H9 (cell line): ENCODE measurements around the gene SMIM9. TPM values are rescaled to one million over a fixed set of nuclear protein-coding genes. Genes with fewer than 3 reads are reported as not detected.

Source experiments
- DNase-seq: peaks from one replicate; pipeline ENCODE4 v3.0.0-alpha.2; 2017
- H2AFZ ChIP-seq: one replicate; pipeline ENCODE4 v1.6.1; 2013; ENCODE audit warnings: mild to moderate bottlenecking, low read length, control low read depth, moderate library complexity
- H2AK5ac ChIP-seq: 2 replicates; pipeline ENCODE4 v1.6.1; 2013; ENCODE audit warnings: low read length, control low read depth, mixed read lengths; ENCODE audit not compliant: insufficient read length
- H2BK120ac ChIP-seq: one replicate; pipeline ENCODE4 v1.6.1; 2013; ENCODE audit warnings: low read depth, mild to moderate bottlenecking, low read length, control low read depth, inconsistent platforms; ENCODE audit not compliant: poor library complexity, severe bottlenecking
- H2BK12ac ChIP-seq: 2 replicates; pipeline ENCODE4 v1.6.1; 2013; ENCODE audit warnings: low read length, control low read depth, mixed read lengths, low read depth; ENCODE audit not compliant: insufficient read length
- H2BK15ac ChIP-seq: 2 replicates; pipeline ENCODE4 v1.6.1; 2013; ENCODE audit warnings: low read depth, low read length, control low read depth
- H2BK20ac ChIP-seq: one replicate; pipeline ENCODE4 v1.6.1; 2013; ENCODE audit warnings: low read depth, mild to moderate bottlenecking, low read length, control low read depth, inconsistent platforms; ENCODE audit not compliant: poor library complexity, severe bottlenecking
- H2BK5ac ChIP-seq: 2 replicates; pipeline ENCODE4 v1.6.1; 2013; ENCODE audit warnings: low read length, control low read depth, mixed read lengths; ENCODE audit not compliant: insufficient read length
- H3K14ac ChIP-seq: 2 replicates; pipeline ENCODE4 v1.6.1; 2013; ENCODE audit warnings: low read length, control low read depth; ENCODE audit not compliant: insufficient read depth
- H3K18ac ChIP-seq: 2 replicates; pipeline ENCODE4 v1.6.1; 2013; ENCODE audit warnings: low read depth, mild to moderate bottlenecking, mixed read lengths, low read length, control low read depth; ENCODE audit not compliant: insufficient read length
- H3K23ac ChIP-seq: 2 replicates; pipeline ENCODE4 v1.6.1; 2013; ENCODE audit warnings: low read length, control low read depth, mixed read lengths, low read depth; ENCODE audit not compliant: insufficient read length
- H3K23me2 ChIP-seq: 2 replicates; pipeline ENCODE4 v1.6.1; 2013; ENCODE audit warnings: low read depth, mild to moderate bottlenecking, mixed read lengths, low read length, control low read depth; ENCODE audit not compliant: insufficient read length, poor library complexity, severe bottlenecking
- H3K27ac ChIP-seq: 2 replicates; pipeline ENCODE4 v1.5.1; 2013; ENCODE audit warnings: low read length, control low read depth, mixed read lengths, low read depth; ENCODE audit not compliant: insufficient read length
- H3K27me3 ChIP-seq: 2 replicates; pipeline ENCODE4 v1.6.1; 2013; ENCODE audit warnings: low read length, control low read depth, inconsistent platforms; ENCODE audit not compliant: insufficient read depth
- H3K4ac ChIP-seq: 2 replicates; pipeline ENCODE4 v1.6.1; 2013; ENCODE audit warnings: low read depth, mild to moderate bottlenecking, control low read depth, inconsistent platforms, low read length, moderate library complexity
- H3K4me1 ChIP-seq: 2 replicates; pipeline ENCODE4 v1.6.1; 2013; ENCODE audit warnings: low read length, control low read depth, inconsistent platforms; ENCODE audit not compliant: insufficient read depth
- H3K4me2 ChIP-seq: 2 replicates; pipeline ENCODE4 v1.6.1; 2013; ENCODE audit warnings: low read length, control low read depth, mixed read lengths; ENCODE audit not compliant: insufficient read length, insufficient read depth
- H3K56ac ChIP-seq: 2 replicates; pipeline ENCODE4 v1.6.1; 2013; ENCODE audit warnings: low read depth, mild to moderate bottlenecking, mixed read lengths, low read length, control low read depth; ENCODE audit not compliant: insufficient read length
- H3K79me1 ChIP-seq: 2 replicates; pipeline ENCODE4 v1.6.1; 2013; ENCODE audit warnings: low read depth, mild to moderate bottlenecking, moderate library complexity, low read length, control low read depth, inconsistent platforms; ENCODE audit not compliant: insufficient read depth, poor library complexity, severe bottlenecking
- H3K79me2 ChIP-seq: 2 replicates; pipeline ENCODE4 v1.6.1; 2013; ENCODE audit warnings: low read length, control low read depth, inconsistent platforms; ENCODE audit not compliant: insufficient read depth
- H3K9ac ChIP-seq: 2 replicates; pipeline ENCODE4 v1.6.1; 2013; ENCODE audit warnings: low read length, control low read depth, mixed read lengths; ENCODE audit not compliant: insufficient read length; ENCODE audit errors: extremely low read depth
- H3K9me3 ChIP-seq: one replicate; pipeline ENCODE4 v1.6.1; 2013; ENCODE audit warnings: low read depth, low read length, inconsistent platforms; ENCODE audit not compliant: control insufficient read depth
- H3T11ph ChIP-seq: one replicate; pipeline ENCODE4 v1.6.1; 2013; ENCODE audit warnings: mild to moderate bottlenecking, low read length, control low read depth, inconsistent platforms
- H4K20me1 ChIP-seq: one replicate; pipeline ENCODE4 v1.6.1; 2013; ENCODE audit not compliant: control insufficient read depth, insufficient read length, insufficient read depth
- H4K5ac ChIP-seq: 2 replicates; pipeline ENCODE4 v1.6.1; 2013; ENCODE audit warnings: low read depth, mild to moderate bottlenecking, mixed read lengths, low read length, control low read depth; ENCODE audit not compliant: insufficient read length
- H4K8ac ChIP-seq: replicated peaks from 2 replicates; pipeline ENCODE4 v1.6.1; 2013; ENCODE audit warnings: low read length, control low read depth, mixed read lengths, low read depth; ENCODE audit not compliant: insufficient read length
- H4K91ac ChIP-seq: 2 replicates; pipeline ENCODE4 v1.6.1; 2013; ENCODE audit warnings: low read depth, mild to moderate bottlenecking, moderate library complexity, mixed read lengths, low read length, control low read depth; ENCODE audit not compliant: insufficient read length
- H3K27ac Mint-ChIP-seq, 3 experiments: 2 replicates in 2 of 3; 3 replicates in 1 of 3; pipeline ENCODE4 v1.8.0; 2020 to 2021; ENCODE audit warnings: mixed read lengths in 3 of 3, mild to moderate bottlenecking in 1 of 3, moderate library complexity in 1 of 3
- H3K27me3 Mint-ChIP-seq: 2 replicates; pipeline ENCODE4 v1.8.0; 2021; ENCODE audit warnings: low read depth, mild to moderate bottlenecking, moderate library complexity, mixed read lengths
- H3K36me3 Mint-ChIP-seq, 3 experiments: 2 replicates in 2 of 3; 3 replicates in 1 of 3; pipeline ENCODE4 v1.8.0; 2020 to 2021; ENCODE audit warnings: low read depth in 3 of 3, mixed read lengths in 3 of 3; ENCODE audit not compliant: insufficient read depth in 1 of 3
- H3K4me1 Mint-ChIP-seq, 2 experiments: 2 replicates each; pipeline ENCODE4 v1.8.0; 2020; ENCODE audit warnings: mixed read lengths in 2 of 2
- H3K4me3 Mint-ChIP-seq, 2 experiments: 2 replicates in 1 of 2; 3 replicates in 1 of 2; pipeline ENCODE4 v1.8.0; 2020 to 2021; ENCODE audit warnings: mild to moderate bottlenecking in 2 of 2, mixed read lengths in 2 of 2, moderate library complexity in 1 of 2
- H3K9me3 Mint-ChIP-seq, 2 experiments: 2 replicates in 1 of 2; 3 replicates in 1 of 2; pipeline ENCODE4 v1.8.0; 2020; ENCODE audit warnings: mild to moderate bottlenecking in 2 of 2, mixed read lengths in 2 of 2, moderate library complexity in 1 of 2
- CTCF ChIP-seq: fragments of 200-600 bp; sonication (generic); conservative IDR thresholded peaks from 3 replicates; pipeline ENCODE4 v1.8.0; 2021; ENCODE audit warnings: antibody characterized with exemption, mild to moderate bottlenecking
- WGBS: extraction: QIAGEN DNeasy Blood & Tissue Kit; methylation state at CpG from one replicate; pipeline ENCODE4 v1.1.7; 2013; ENCODE audit warnings: missing lambda C conversion rate, low lambda C conversion rate, mixed read lengths; ENCODE audit not compliant: insufficient read length; ENCODE audit errors: extremely low coverage; 5-methylcytosine and 5-hydroxymethylcytosine counted together
- total RNA-seq: library from RNA; stranded (reverse); gene quantifications from 2 replicates; pipeline ENCODE4 v1.2.1, GENCODE V29; 2021

Gene SMIM9
- total RNA-seq, 1 experiment from 2014 or later = not detected

DNA sequence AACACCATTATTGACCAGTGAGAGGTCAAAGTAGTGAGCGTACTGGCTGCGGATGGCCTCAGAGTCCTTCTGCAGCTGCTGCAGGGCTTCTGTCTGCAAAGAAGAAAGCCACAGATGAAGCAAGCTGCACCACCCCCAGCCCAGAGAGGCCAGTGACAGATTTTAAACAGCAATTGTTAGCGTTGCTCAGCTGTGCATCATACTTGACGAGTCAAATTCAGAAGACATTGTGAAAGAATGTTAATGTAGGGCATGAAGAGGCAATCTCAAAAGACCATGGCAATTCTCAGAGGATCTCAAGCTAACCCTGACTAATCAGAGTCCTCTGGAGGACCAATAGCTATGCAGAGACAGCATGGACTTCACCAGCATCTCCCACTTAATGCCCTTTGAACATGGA lies 55.2 kb downstream of the SMIM9 start:
- Histone ChIP-seq H3K79me1 (no peaks in the 10 kb centered on the region), H3K56ac (no peak overlapping the region), H3K14ac (no peak overlapping the region; the same call in 1 of the 2 replicates), H2AK5ac (no peak overlapping the region), H3K23ac (no peak overlapping the region), H4K5ac (no peak overlapping the region), H2BK5ac (no peak overlapping the region), H3K4me1 (no peaks in the 10 kb centered on the region), H3K23me2 (no peaks in the 10 kb centered on the region), H3T11ph (no peak overlapping the region), H3K4me2 (no peak overlapping the region), H3K9me3 (peaks cover 54% of the 10 kb centered on the region), H4K20me1 (no peaks in the 10 kb centered on the region), H3K27ac (no peak overlapping the region), H3K9ac (no peak overlapping the region), H2BK120ac (no peak overlapping the region), H3K18ac (no peak overlapping the region), H2BK12ac (no peak overlapping the region), H3K27me3 (no peaks in the 10 kb centered on the region), H4K8ac (no peak overlapping the region), H2BK20ac (no peak overlapping the region), H2BK15ac (no peak overlapping the region), H3K4ac (no peak overlapping the region), H2AFZ (no peak overlapping the region), H3K79me2 (no peaks in the 10 kb centered on the region), H4K91ac (no peak overlapping the region)
- Mint-ChIP-seq H3K4me1 (peaks cover 7% of the 10 kb centered on the region in 2 experiments; a peak in 2 of 4 replicates), H3K27ac (no peak overlapping the region), H3K4me3 (no peak overlapping the region), H3K27me3 (no peaks in the 10 kb centered on the region; the same call in 1 of the 2 replicates), H3K36me3 (peaks cover 36 to 75% (median 38%) of the 10 kb centered on the region in 3 experiments), H3K9me3 (peaks cover 73 to 80% of the 10 kb centered on the region in 2 experiments)
- DNase-seq = no peak
- WGBS = no CpG with 5 or more reads among the region's 4 CpGs
- TF ChIP-seq CTCF = no peak
